ENCODE measurements around the gene RAB4B.
"Not testable (repeated sequence)": the region's sequence is repeated elsewhere in the genome, so short reads cannot be mapped to it uniquely, and the experiment has no call there.

Gene RAB4B

GRCh38 chr19:40778706-40779284 is 748 bp downstream of the RAB4B start:
- in situ Hi-C loops (cut with MboI; ENCODE audit: low sequenced_read_pairs) = no loop called here

GRCh38 chr19:40780582-40780981 is 2.5 kb downstream of the RAB4B start:
- in situ Hi-C loops (cut with MboI; ENCODE audit: low sequenced_read_pairs) = no loop called here

GRCh38 chr19:40781140-40781539 is 3.1 kb downstream of the RAB4B start:
- in situ Hi-C loops (cut with MboI; ENCODE audit: low sequenced_read_pairs) = no loop called here

- in situ Hi-C loops (cut with MboI; ENCODE audit: low sequenced_read_pairs) = no loop called here
Observed at GRCh38 chr19:40783711-40784110, 5.7 kb downstream of the RAB4B start.

- in situ Hi-C loops (cut with MboI; ENCODE audit: low sequenced_read_pairs) = not testable (repeated sequence)
Observed at GRCh38 chr19:40784146-40784545, 6.1 kb downstream of the RAB4B start.

- in situ Hi-C loops (cut with MboI; ENCODE audit: low sequenced_read_pairs) = no loop called here
Observed at GRCh38 chr19:40785526-40785925, 7.5 kb downstream of the RAB4B start.

- in situ Hi-C loops (cut with MboI; ENCODE audit: low sequenced_read_pairs) = no loop called here
Observed at GRCh38 chr19:40786060-40787037, 8.3 kb downstream of the RAB4B start.

GRCh38 chr19:40791349-40791748 is 13.3 kb downstream of the RAB4B start:
- in situ Hi-C loops (cut with MboI; ENCODE audit: low sequenced_read_pairs) = no loop called here

- in situ Hi-C loops (cut with MboI; ENCODE audit: low sequenced_read_pairs) = no loop called here
Observed at GRCh38 chr19:40791996-40792395, 13.9 kb downstream of the RAB4B start.

- in situ Hi-C loops (cut with MboI; ENCODE audit: low sequenced_read_pairs) = no loop called here
Observed at GRCh38 chr19:40797166-40797962, 19.3 kb downstream of the RAB4B start.

GRCh38 chr19:40797963-40798682 is 20.1 kb downstream of the RAB4B start:
- in situ Hi-C loops (cut with MboI; ENCODE audit: low sequenced_read_pairs) = no loop called here

GRCh38 chr19:40798683-40799557 is 20.9 kb downstream of the RAB4B start, which contains the start of gene EGLN2:
EGLN2 (plus strand) TSS chr19:40799191; CDS start chr19:40800573, 1,382 bp downstream.
- in situ Hi-C loops (cut with MboI; ENCODE audit: low sequenced_read_pairs) = no loop called here

GRCh38 chr19:40799558-40800338 is 21.7 kb downstream of the RAB4B start:
- in situ Hi-C loops (cut with MboI; ENCODE audit: low sequenced_read_pairs) = no loop called here

GRCh38 chr19:40800339-40800996 is 22.4 kb downstream of the RAB4B start:
- in situ Hi-C loops (cut with MboI; ENCODE audit: low sequenced_read_pairs) = no loop called here

GRCh38 chr19:40800997-40801377 is 22.9 kb downstream of the RAB4B start:
- in situ Hi-C loops (cut with MboI; ENCODE audit: low sequenced_read_pairs) = no loop called here

- in situ Hi-C loops (cut with MboI; ENCODE audit: low sequenced_read_pairs) = no loop called here
Observed at GRCh38 chr19:40801426-40802299, 23.6 kb downstream of the RAB4B start.

Data from HL-60/S4 treated with retinoic acid at 250 ng/mL for 4 days and 3 days (cell line).